A549 (cell line): Measurements from ENCODE around the gene RPS6KA3.

Experiments
- BHLHE40 ChIP-seq: IDR thresholded peaks from 2 replicates; pipeline ENCODE4 v1.6.1; 2012; ENCODE audit warnings: low read depth, low read length, inconsistent platforms
- CHD2 ChIP-seq: fragments of 150-350 bp; IDR thresholded peaks from 2 replicates; pipeline ENCODE4 v1.6.1; 2014; ENCODE audit warnings: low read length; ENCODE audit not compliant: partially characterized antibody
- CTCF ChIP-seq: fragments of >200 bp; sonication (Bioruptor Twin); formaldehyde crosslinking; IDR thresholded peaks from 3 replicates; pipeline ENCODE4 v1.5.1; 2016
- EP300 ChIP-seq, 2 experiments: fragments of >200 bp; sonication (Bioruptor Twin); formaldehyde crosslinking; IDR thresholded peaks; 2 replicates in 1 of 2; 3 replicates in 1 of 2; pipeline ENCODE4 v1.6.1; 2016 to 2017
- HES2 ChIP-seq: fragments of >200 bp; sonication (Bioruptor Twin); formaldehyde crosslinking; IDR thresholded peaks from 2 replicates; pipeline ENCODE4 v1.6.1; 2016
- HOXA7 ChIP-seq: fragments of 250-450 bp; sonication (Bioruptor Pico); IDR thresholded peaks from 2 replicates; pipeline ENCODE4 v1.5.0; 2020; ENCODE audit warnings: mild to moderate bottlenecking, moderate library complexity
- NR3C1 ChIP-seq: fragments of >200 bp; sonication (Bioruptor Twin); formaldehyde crosslinking; IDR thresholded peaks from 3 replicates; pipeline ENCODE4 v1.6.1; 2017
- POLR2A ChIP-seq: IDR thresholded peaks from 2 replicates; pipeline ENCODE4 v1.6.1; 2012; ENCODE audit warnings: mild to moderate bottlenecking, low read length
- RAD21 ChIP-seq, 2 experiments: fragments of >200 bp in 1 of 2; sonication (Bioruptor Twin) in 1 of 2; formaldehyde crosslinking in 1 of 2; IDR thresholded peaks in 1 of 2; conservative IDR thresholded peaks in 1 of 2; 2 replicates in 1 of 2; 3 replicates in 1 of 2; pipeline ENCODE4 v1.6.1; 2012 to 2018; ENCODE audit warnings: inconsistent platforms in 1 of 2
- REST ChIP-seq: fragments of 200-600 bp; sonication (generic); IDR thresholded peaks from 2 replicates; pipeline ENCODE4 v1.6.1; 2016; ENCODE audit warnings: antibody characterized with exemption, mild to moderate bottlenecking, moderate library complexity
- USF2 ChIP-seq: fragments of 450-650 bp; IDR thresholded peaks from 2 replicates; pipeline ENCODE4 v1.6.1; 2014; ENCODE audit warnings: antibody characterized with exemption

GRCh38 chrX:20248592-20249192 lies 18.0 kb downstream of the RPS6KA3 start:
- TF ChIP-seq BHLHE40 (no peak), POLR2A (no peak), CHD2 (no peak), USF2 (no peak), REST (no peak), CTCF (no peak), RAD21 (conservative IDR thresholded peaks at IDR 0.05 in 1 of 2, IDR thresholded peaks at IDR 0.05 in 1 of 2) (no peak), EP300 (IDR thresholded peaks at IDR 0.05) (no peak), NR3C1 (no peak), HOXA7 (CRISPR knock-in tag) (no peak), HES2 (no peak)
